OCI-LY1 (cell line): ENCODE measurements around the gene DBF4.

Source experiments
- CTCF ChIP-seq: fragments of 200-600 bp; sonication (generic), shearing (Covaris generic); IDR thresholded peaks from 2 replicates; pipeline ENCODE4 v1.5.1; 2017; ENCODE audit warnings: mild to moderate bottlenecking, antibody characterized with exemption, low read length, moderate library complexity, mixed read lengths
- EZH2 ChIP-seq: fragments of 200-600 bp; sonication (generic), shearing (Covaris generic); IDR thresholded peaks from 2 replicates; pipeline ENCODE4 v1.8.0; 2017; ENCODE audit warnings: borderline replicate concordance, mixed run types, mild to moderate bottlenecking, antibody characterized with exemption, low read length, moderate library complexity, mixed read lengths

GRCh38 chr7:87866089-87866488 lies 10.2 kb upstream of the DBF4 start:
- TF ChIP-seq CTCF (no peak), EZH2 (no peak)
